GM12874 (cell line): ENCODE measurements around the gene MCL1.

ENCODE experiments used
- CTCF ChIP-seq: IDR thresholded peaks from 2 replicates; pipeline ENCODE4 v1.5.1; 2011; ENCODE audit warnings: low read depth, mild to moderate bottlenecking, control low read depth, low read length, moderate library complexity; ENCODE audit not compliant: insufficient read depth

MCL1 gene

GRCh38 chr1:150535511-150536287, 43.7 kb downstream of the MCL1 start:
- TF ChIP-seq CTCF, result no peak

DNA sequence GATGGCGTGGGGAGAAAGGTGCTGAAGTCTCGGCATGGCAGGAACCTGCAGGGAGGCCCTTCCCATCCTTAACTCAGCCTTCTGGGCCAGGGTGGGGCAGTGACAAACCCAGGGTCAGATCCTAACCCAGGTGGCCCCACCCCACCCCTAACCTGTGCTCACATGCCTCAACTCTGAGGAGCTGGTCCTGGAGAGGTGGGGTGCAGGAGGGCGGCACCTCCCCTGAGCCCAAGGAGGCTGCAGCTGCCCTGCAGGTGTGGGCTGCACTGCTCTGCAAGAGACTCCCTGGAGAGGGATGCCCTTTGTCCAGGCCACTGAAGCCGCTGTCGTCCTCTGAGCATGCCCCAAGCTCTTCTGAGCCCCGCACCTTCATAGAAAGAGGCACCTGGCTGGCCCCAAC, 45.4 kb downstream of the MCL1 start:
- TF ChIP-seq CTCF, result no peak

GRCh38 chr1:150532860-150533259, 46.5 kb downstream of the MCL1 start:
- no peak for TF ChIP-seq CTCF

DNA sequence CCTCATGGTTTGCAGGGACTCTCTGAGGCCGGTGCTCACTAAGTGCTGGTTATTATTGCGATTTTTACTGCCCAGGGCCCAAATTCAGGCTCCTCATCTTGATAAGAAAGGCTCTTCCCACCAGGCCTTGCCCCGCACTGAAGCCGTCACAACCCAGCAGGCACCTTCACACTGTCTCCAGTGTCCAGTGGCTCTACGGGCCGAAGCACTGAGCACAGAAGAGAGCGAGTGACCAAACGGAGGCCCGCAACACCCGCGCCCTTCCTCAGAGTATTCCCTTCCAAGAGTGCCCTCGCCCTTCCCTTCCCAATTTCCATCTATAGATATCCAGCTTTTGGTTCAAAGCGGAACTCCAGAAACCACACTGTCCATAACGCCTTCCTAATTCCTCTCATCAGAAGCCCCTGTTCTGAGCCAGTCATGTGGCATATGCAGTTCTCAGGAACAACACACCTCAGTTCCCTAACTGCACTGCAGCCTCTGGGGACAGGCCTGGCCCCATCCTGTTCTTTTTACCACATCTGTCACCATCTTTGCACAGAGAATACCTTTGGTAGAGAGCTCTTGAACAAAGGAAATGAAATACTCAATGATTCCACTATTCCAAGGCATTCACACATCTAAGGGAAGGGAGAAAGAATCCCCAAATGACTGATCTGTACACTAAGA, 48.8 kb downstream of the MCL1 start:
- TF ChIP-seq CTCF, result no peak

GRCh38 chr1:150529017-150529416, 50.4 kb downstream of the MCL1 start:
- no peak for TF ChIP-seq CTCF

DNA sequence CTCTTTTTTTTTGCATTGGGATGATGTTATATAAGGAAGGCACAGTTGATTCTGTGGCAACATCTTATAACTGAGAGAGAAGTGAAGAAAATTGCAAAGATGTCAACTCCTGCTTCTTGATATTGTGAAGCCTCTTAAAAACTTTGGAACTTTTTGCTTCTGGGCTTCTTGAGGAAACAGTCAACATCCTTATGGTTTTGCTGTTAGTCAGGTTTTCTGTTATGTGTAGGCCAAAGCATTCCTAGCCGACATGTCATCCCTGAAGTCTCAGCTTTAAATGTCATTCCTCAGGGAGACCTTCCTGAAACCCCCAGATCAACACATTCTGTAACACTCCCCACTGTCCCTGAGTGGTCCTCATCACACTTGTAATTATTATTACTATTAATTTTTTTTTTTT, 51.2 kb downstream of the MCL1 start:
- TF ChIP-seq CTCF, result no peak

DNA sequence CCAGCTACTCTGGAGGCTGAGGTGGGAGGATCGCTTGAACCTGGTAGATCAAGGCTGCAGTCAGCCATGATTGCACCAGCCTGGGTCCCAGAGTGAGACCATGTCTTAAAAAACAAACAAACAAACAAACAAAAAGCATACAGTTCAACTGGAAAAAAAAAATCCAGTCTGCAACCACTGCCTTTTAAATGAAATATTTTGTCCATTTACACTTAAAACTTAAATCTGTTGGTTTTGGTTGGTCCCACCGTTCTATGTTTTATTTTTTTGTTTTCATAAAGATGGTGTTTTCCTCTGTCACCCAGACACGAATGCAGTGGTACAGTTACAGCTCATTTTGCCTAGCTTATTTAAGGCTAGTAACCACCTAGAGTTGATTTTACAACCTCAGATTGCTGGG, 54.1 kb downstream of the MCL1 start:
- TF ChIP-seq CTCF, result no peak
